HepG2 (cell line): Measurements from ENCODE around the gene NDUFB6. TPM values are rescaled to one million over a fixed set of nuclear protein-coding genes. Genes with fewer than 3 reads are reported as not detected.

Experiments used
- AGO1 ChIP-seq: fragments of 200-400 bp; formaldehyde crosslinking; IDR thresholded peaks from 2 replicates; pipeline ENCODE4 v1.6.1; 2017; ENCODE audit warnings: mild to moderate bottlenecking, low read depth, low read length, moderate library complexity; ENCODE audit not compliant: poor library complexity, severe bottlenecking
- ARHGAP35 ChIP-seq: sonication (generic); formaldehyde crosslinking; IDR thresholded peaks from 2 replicates; pipeline ENCODE4 v1.9.0; 2022; ENCODE audit warnings: mild to moderate bottlenecking, inconsistent platforms, moderate library complexity, missing genetic modification reagents, borderline replicate concordance
- GATA4 ChIP-seq: sonication (generic); IDR thresholded peaks from 2 replicates; pipeline ENCODE4 v1.6.1; 2016; ENCODE audit warnings: antibody characterized with exemption, low read depth, borderline replicate concordance
- HBP1 ChIP-seq: IDR thresholded peaks from 2 replicates; pipeline ENCODE4 v1.6.1; 2016; ENCODE audit warnings: low read depth, control low read depth
- HDAC1 ChIP-seq: sonication (generic); formaldehyde crosslinking; IDR thresholded peaks from 2 replicates; pipeline ENCODE4 v1.5.1; 2020; ENCODE audit warnings: mild to moderate bottlenecking, missing genetic modification reagents
- HOXA3 ChIP-seq: sonication (generic); formaldehyde crosslinking; IDR thresholded peaks from 2 replicates; pipeline ENCODE4 v1.5.0; 2020; ENCODE audit warnings: missing genetic modification reagents
- KDM2A ChIP-seq: sonication (generic); formaldehyde crosslinking; IDR thresholded peaks from 2 replicates; pipeline ENCODE4 v1.4.0; 2020; ENCODE audit warnings: low read depth, missing genetic modification reagents, borderline replicate concordance
- MAF1 ChIP-seq: sonication (generic); formaldehyde crosslinking; IDR thresholded peaks from 2 replicates; pipeline ENCODE4 v1.5.0; 2020; ENCODE audit warnings: missing genetic modification reagents, borderline replicate concordance
- MEIS2 ChIP-seq: sonication (generic); formaldehyde crosslinking; IDR thresholded peaks from 2 replicates; pipeline ENCODE4 v1.9.0; 2021; ENCODE audit warnings: mild to moderate bottlenecking, missing genetic modification reagents
- NFRKB ChIP-seq: fragments of 450-650 bp; IDR thresholded peaks from 2 replicates; pipeline ENCODE4 v1.6.1; 2017
- RAD51 ChIP-seq: fragments of 450-650 bp; IDR thresholded peaks from 2 replicates; pipeline ENCODE4 v1.6.1; 2016; ENCODE audit warnings: borderline replicate concordance
- RFXAP ChIP-seq: sonication (generic); formaldehyde crosslinking; IDR thresholded peaks from 2 replicates; pipeline ENCODE4 v1.4.0; 2020; ENCODE audit warnings: missing genetic modification reagents, borderline replicate concordance
- TBX2 ChIP-seq: sonication (generic); formaldehyde crosslinking; IDR thresholded peaks from 2 replicates; pipeline ENCODE4 v1.5.0; 2020; ENCODE audit warnings: missing genetic modification reagents, mild to moderate bottlenecking, borderline replicate concordance
- XRCC5 ChIP-seq: fragments of 200-400 bp; formaldehyde crosslinking; optimal IDR thresholded peaks from 2 replicates; pipeline ENCODE3; 2017; ENCODE audit warnings: mild to moderate bottlenecking, low read length
- ZFAT ChIP-seq: sonication (generic); formaldehyde crosslinking; conservative IDR thresholded peaks from 2 replicates; pipeline ENCODE4 v1.8.1; 2023; ENCODE audit warnings: missing genetic modification reagents, inconsistent platforms
- ZFX ChIP-seq: sonication (generic); formaldehyde crosslinking; IDR thresholded peaks from 2 replicates; pipeline ENCODE4 v1.4.0; 2020; ENCODE audit warnings: mild to moderate bottlenecking, low read depth, missing genetic modification reagents, moderate library complexity
- ZMYM2 ChIP-seq: sonication (generic); formaldehyde crosslinking; IDR thresholded peaks from 2 replicates; pipeline ENCODE4 v1.8.0; 2022; ENCODE audit warnings: mild to moderate bottlenecking, missing genetic modification reagents
- ZNF10 ChIP-seq: sonication (generic); formaldehyde crosslinking; IDR thresholded peaks from 2 replicates; pipeline ENCODE4 v1.4.0; 2020; ENCODE audit warnings: mild to moderate bottlenecking, low read depth, missing genetic modification reagents, borderline replicate concordance
- ZNF558 ChIP-seq: sonication (generic); formaldehyde crosslinking; IDR thresholded peaks from 2 replicates; pipeline ENCODE4 v1.9.0; 2022; ENCODE audit warnings: mild to moderate bottlenecking, missing genetic modification reagents, borderline replicate concordance
- ZNF687 ChIP-seq: sonication (generic); formaldehyde crosslinking; IDR thresholded peaks from 2 replicates; pipeline ENCODE4 v1.5.1; 2020; ENCODE audit warnings: mild to moderate bottlenecking, missing genetic modification reagents, moderate library complexity
- ZSCAN25 ChIP-seq: sonication (generic); formaldehyde crosslinking; IDR thresholded peaks from 2 replicates; pipeline ENCODE4 v1.8.0; 2022; ENCODE audit warnings: mild to moderate bottlenecking, missing genetic modification reagents
- ZSCAN31 ChIP-seq: sonication (generic); formaldehyde crosslinking; IDR thresholded peaks from 2 replicates; pipeline ENCODE4 v1.5.0; 2020; ENCODE audit warnings: low read depth, mild to moderate bottlenecking, missing genetic modification reagents
- polyA plus RNA-seq, 8 experiments: library from polyadenylated mRNA; depleted of rRNA in 3 of 8; stranded (reverse) in 7 of 8; unstranded in 1 of 8; fragments of >200 nt; fragmentation: Illumina TruSeq in 4 of 8; extraction: Trizol in 4 of 8; gene quantifications; 2 replicates each; pipeline versions ENCODE4 v1.2.1 to v1.2.3, GENCODE V29; 2011 to 2016; ENCODE audit warnings: low read depth in 4 of 8, missing spikeins in 1 of 8, mixed read lengths in 1 of 8; ENCODE audit not compliant: insufficient read depth in 1 of 8
- total RNA-seq, 5 experiments: library from RNA; depleted of rRNA; stranded (reverse); fragments of >200 nt; fragmentation: Illumina TruSeq; extraction: Trizol; gene quantifications; 2 replicates each; pipeline ENCODE4 v1.2.3, GENCODE V29; 2016; ENCODE audit warnings: low read depth in 1 of 5
- TF ChIP-seq, protein P1 (sequence below): sonication (generic); formaldehyde crosslinking; IDR thresholded peaks from 2 replicates; pipeline ENCODE4 v1.4.0; 2020; ENCODE audit warnings: missing genetic modification reagents, mild to moderate bottlenecking, borderline replicate concordance

NDUFB6 gene
- total and polyA plus RNA-seq, 2 of the 13 experiments (the other 11 are each of a cell fraction or from before 2014, with no cell fraction given): 31.2 to 81.9 TPM

GRCh38 chr9:32550562-32551275 is 22.2 kb downstream of the NDUFB6 start (continued):
- TF ChIP-seq HBP1 (CRISPR knock-in tag) (0 out of 2 replicates have a peak, but pooled peaks have one; percentile 60), KDM2A (CRISPR knock-in tag) (peak; percentile 95), RFXAP (CRISPR knock-in tag) (0 out of 2 replicates have a peak, but pooled peaks have one; percentile 34), HOXA3 (CRISPR knock-in tag) (peak; percentile 91), NFRKB (no peak), MEIS2 (CRISPR knock-in tag) (peak; percentile 50), ZNF10 (CRISPR knock-in tag) (no peak), TBX2 (CRISPR knock-in tag) (peak; percentile 69), AGO1 (peak; percentile 72), HDAC1 (CRISPR knock-in tag) (peak; percentile 58), ZSCAN25 (no peak), RAD51 (no peak), ZNF558 (CRISPR knock-in tag) (peak; percentile 43; the same call in 1 of the 2 replicates), ZMYM2 (CRISPR knock-in tag) (no peak), ZNF687 (CRISPR knock-in tag) (peak; percentile 86), MAF1 (CRISPR knock-in tag) (no peak), GATA4 (no peak), XRCC5 (peak; percentile 3), ARHGAP35 (peak; percentile 51; the same call in 1 of the 2 replicates), ZFAT (CRISPR knock-in tag) (no peak), ZFX (CRISPR knock-in tag) (peak; percentile 76), ZSCAN31 (peak; percentile 36; the same call in 1 of the 2 replicates)
- TF ChIP-seq, protein P1, sequence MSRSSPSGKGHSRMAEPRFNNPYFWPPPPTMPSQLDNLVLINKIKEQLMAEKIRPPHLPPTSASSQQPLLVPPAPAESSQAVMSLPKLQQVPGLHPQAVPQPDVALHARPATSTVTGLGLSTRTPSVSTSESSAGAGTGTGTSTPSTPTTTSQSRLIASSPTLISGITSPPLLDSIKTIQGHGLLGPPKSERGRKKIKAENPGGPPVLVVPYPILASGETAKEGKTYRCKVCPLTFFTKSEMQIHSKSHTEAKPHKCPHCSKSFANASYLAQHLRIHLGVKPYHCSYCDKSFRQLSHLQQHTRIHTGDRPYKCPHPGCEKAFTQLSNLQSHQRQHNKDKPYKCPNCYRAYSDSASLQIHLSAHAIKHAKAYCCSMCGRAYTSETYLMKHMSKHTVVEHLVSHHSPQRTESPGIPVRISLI: no peak
